DOHH2 (cell line): Measurements from ENCODE around the gene PLSCR3.

Experiments
- H3F3A ChIP-seq: fragments of 200-600 bp; sonication (generic), shearing (Covaris generic); 2 replicates; pipeline ENCODE4 v1.6.0; 2016; ENCODE audit warnings: antibody characterized with exemption, mild to moderate bottlenecking; ENCODE audit not compliant: control insufficient read depth, insufficient read depth
- H3K27ac ChIP-seq: fragments of 200-600 bp; sonication (generic); 2 replicates; pipeline ENCODE4 v1.5.1; 2014; ENCODE audit warnings: low read depth, mild to moderate bottlenecking, low read length, moderate library complexity
- H3K27me3 ChIP-seq: fragments of 200-600 bp; sonication (generic); 2 replicates; pipeline ENCODE4 v1.6.1; 2014; ENCODE audit warnings: mild to moderate bottlenecking, low read length, mixed read lengths; ENCODE audit not compliant: control insufficient read depth
- H3K36me3 ChIP-seq: fragments of 200-600 bp; sonication (generic); 2 replicates; pipeline ENCODE4 v1.6.1; 2014; ENCODE audit warnings: mild to moderate bottlenecking, low read length, moderate library complexity, mixed read lengths; ENCODE audit not compliant: control insufficient read depth
- H3K4me1 ChIP-seq: fragments of 200-600 bp; sonication (generic); 2 replicates; pipeline ENCODE4 v1.6.1; 2014; ENCODE audit warnings: mild to moderate bottlenecking, low read length, mixed read lengths; ENCODE audit not compliant: control insufficient read depth
- H3K4me2 ChIP-seq: fragments of 200-600 bp; sonication (generic); 2 replicates; pipeline ENCODE4 v1.6.0; 2014; ENCODE audit warnings: mild to moderate bottlenecking, low read length, moderate library complexity
- H3K4me3 ChIP-seq: fragments of 200-600 bp; sonication (generic); 2 replicates; pipeline ENCODE4 v1.5.1; 2014; ENCODE audit warnings: mild to moderate bottlenecking, low read length, mixed read lengths
- H3K79me2 ChIP-seq: fragments of 200-600 bp; sonication (generic); 2 replicates; pipeline ENCODE4 v1.6.1; 2014; ENCODE audit warnings: mild to moderate bottlenecking, low read length, mixed read lengths; ENCODE audit not compliant: control insufficient read depth
- H3K9me2 ChIP-seq: fragments of 200-600 bp; sonication (generic); replicated peaks from 2 replicates; pipeline ENCODE4 v1.6.1; 2014; ENCODE audit warnings: mild to moderate bottlenecking, low read length, mixed read lengths; ENCODE audit not compliant: control insufficient read depth
- H3K9me3 ChIP-seq: fragments of 200-600 bp; sonication (generic); 2 replicates; pipeline ENCODE4 v1.6.1; 2014; ENCODE audit warnings: antibody characterized with exemption, low read length, mixed read lengths; ENCODE audit not compliant: control insufficient read depth, insufficient read depth
- H4K20me1 ChIP-seq: fragments of 200-600 bp; sonication (generic); 2 replicates; pipeline ENCODE4 v1.6.0; 2014; ENCODE audit warnings: low read depth, mild to moderate bottlenecking, antibody characterized with exemption, low read length, moderate library complexity; ENCODE audit not compliant: control insufficient read depth, insufficient read depth
- EZH2phosphoT487 ChIP-seq: fragments of 200-600 bp; sonication (generic); IDR thresholded peaks from 2 replicates; pipeline ENCODE4 v1.6.1; 2017; ENCODE audit warnings: borderline replicate concordance, mild to moderate bottlenecking, antibody characterized with exemption, low read length, moderate library complexity, mixed read lengths
- TF ChIP-seq, protein P1 (sequence below): fragments of 200-600 bp; sonication (generic); IDR thresholded peaks from one replicate; pipeline ENCODE4 v1.5.1; 2014; ENCODE audit warnings: antibody characterized with exemption, mild to moderate bottlenecking, low read depth, low read length; ENCODE audit not compliant: poor library complexity, severe bottlenecking

Gene PLSCR3

DNA sequence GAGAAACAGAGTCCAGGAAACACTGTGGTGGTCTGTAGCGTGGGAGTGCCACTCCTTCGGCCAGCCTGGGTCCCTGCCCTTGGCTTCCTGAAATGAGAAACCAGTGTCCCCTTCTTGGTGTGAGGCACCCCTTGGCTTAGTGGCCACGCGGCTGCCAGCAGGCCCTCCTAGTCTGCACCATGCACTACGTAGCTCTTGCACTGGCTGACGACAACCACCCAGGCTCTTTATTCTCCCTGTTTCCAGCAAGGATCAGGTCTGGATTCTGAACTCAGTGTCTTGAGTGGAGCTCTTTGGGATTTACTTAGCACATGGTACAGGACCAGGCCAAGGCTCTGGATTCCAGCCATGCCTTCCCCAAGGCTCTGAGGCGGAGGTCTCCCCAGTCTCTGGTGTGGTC, 33.2 kb upstream of the PLSCR3 start:
- H3K27ac ChIP-seq, result no peak overlapping the region
- no peak overlapping the region for H3K4me2 ChIP-seq
- no peaks in the 10 kb centered on the region for H3K9me3 ChIP-seq
- no peaks in the 10 kb centered on the region for H3K27me3 ChIP-seq
- H3K4me3 ChIP-seq, result no peak overlapping the region
- H3K9me2 ChIP-seq, result no peaks in the 10 kb centered on the region
- no peaks in the 10 kb centered on the region for H3K79me2 ChIP-seq
- no peaks in the 10 kb centered on the region for H4K20me1 ChIP-seq
- H3K36me3 ChIP-seq, result no peaks in the 10 kb centered on the region
- TF ChIP-seq EZH2phosphoT487, result no peak
- TF ChIP-seq, protein P1, sequence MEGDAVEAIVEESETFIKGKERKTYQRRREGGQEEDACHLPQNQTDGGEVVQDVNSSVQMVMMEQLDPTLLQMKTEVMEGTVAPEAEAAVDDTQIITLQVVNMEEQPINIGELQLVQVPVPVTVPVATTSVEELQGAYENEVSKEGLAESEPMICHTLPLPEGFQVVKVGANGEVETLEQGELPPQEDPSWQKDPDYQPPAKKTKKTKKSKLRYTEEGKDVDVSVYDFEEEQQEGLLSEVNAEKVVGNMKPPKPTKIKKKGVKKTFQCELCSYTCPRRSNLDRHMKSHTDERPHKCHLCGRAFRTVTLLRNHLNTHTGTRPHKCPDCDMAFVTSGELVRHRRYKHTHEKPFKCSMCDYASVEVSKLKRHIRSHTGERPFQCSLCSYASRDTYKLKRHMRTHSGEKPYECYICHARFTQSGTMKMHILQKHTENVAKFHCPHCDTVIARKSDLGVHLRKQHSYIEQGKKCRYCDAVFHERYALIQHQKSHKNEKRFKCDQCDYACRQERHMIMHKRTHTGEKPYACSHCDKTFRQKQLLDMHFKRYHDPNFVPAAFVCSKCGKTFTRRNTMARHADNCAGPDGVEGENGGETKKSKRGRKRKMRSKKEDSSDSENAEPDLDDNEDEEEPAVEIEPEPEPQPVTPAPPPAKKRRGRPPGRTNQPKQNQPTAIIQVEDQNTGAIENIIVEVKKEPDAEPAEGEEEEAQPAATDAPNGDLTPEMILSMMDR, result no peak
- no peaks in the 10 kb centered on the region for H3K4me1 ChIP-seq
- H3F3A ChIP-seq, result no peaks in the 10 kb centered on the region

DNA sequence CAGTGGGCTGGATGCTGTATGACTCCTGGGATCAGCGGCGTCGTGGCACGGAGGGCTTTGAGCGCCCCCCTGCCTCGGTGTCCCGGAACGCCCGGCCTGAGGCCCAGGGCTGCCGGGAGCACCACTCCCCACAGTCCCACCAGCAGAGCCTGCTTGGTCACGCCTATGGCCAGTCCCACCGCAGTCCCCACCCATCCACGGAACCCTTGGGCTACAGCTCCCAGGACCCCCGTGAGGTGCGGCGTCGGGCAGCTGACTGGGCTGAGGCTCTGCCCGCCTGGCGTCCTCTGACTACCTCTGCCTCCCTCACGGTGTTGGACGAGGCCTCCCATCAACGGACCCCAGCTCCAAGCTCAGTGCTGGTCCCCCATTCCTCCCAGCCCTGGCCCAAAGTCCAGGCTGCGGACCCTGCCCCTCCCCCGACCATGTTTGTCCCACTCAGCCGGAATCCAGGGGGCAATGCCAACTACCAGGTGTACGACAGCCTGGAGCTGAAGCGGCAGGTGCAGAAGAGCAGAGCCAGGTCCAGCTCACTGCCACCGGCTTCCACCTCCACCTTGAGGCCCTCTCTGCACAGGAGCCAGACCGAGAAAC, 32.7 kb upstream of the PLSCR3 start:
- H3K4me1 ChIP-seq, result no peaks in the 10 kb centered on the region
- no peaks in the 10 kb centered on the region for H3K9me3 ChIP-seq
- H3K27me3 ChIP-seq, result no peaks in the 10 kb centered on the region
- no peak overlapping the region for H3K4me3 ChIP-seq
- no peak overlapping the region for H3K4me2 ChIP-seq
- no peaks in the 10 kb centered on the region for H3K79me2 ChIP-seq
- H3K27ac ChIP-seq, result no peak overlapping the region
- TF ChIP-seq EZH2phosphoT487, result no peak
- TF ChIP-seq, protein P1, result no peak
- no peaks in the 10 kb centered on the region for H3K36me3 ChIP-seq
- no peaks in the 10 kb centered on the region for H4K20me1 ChIP-seq
- H3F3A ChIP-seq, result no peaks in the 10 kb centered on the region
- H3K9me2 ChIP-seq, result no peaks in the 10 kb centered on the region

DNA sequence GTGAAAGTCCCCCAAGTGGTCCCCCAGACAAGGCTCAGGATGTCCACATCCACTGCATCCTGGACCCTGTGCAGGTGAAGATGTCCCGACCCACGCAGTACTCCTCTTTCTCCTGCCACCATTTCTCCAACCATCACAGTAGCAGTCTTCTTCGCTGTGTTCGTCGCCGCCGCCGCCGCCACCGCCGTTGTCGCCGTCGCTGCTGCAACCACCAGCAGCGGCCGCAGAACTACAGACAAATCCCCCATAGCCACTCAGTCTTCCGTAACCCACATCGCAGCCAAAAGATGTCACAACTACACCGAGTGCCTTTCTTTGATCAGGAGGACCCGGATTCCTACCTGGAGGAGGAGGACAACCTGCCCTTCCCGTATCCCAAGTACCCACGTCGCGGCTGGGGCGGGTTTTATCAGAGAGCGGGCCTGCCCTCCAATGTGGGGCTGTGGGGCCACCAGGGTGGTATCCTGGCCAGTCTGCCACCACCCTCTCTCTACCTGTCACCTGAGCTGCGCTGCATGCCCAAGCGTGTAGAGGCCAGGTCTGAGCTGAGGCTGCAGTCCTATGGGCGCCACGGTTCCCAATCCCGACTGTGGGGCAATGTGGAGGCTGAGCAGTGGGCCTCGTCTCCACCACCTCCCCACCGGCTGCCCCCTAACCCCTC, 32.0 kb upstream of the PLSCR3 start:
- TF ChIP-seq EZH2phosphoT487, result no peak
- no peaks in the 10 kb centered on the region for H4K20me1 ChIP-seq
- no peaks in the 10 kb centered on the region for H3K9me2 ChIP-seq
- no peaks in the 10 kb centered on the region for H3K9me3 ChIP-seq
- H3K27me3 ChIP-seq, result no peaks in the 10 kb centered on the region
- H3K27ac ChIP-seq, result no peak overlapping the region
- no peak overlapping the region for H3K4me3 ChIP-seq
- H3F3A ChIP-seq, result no peaks in the 10 kb centered on the region
- H3K4me2 ChIP-seq, result no peak overlapping the region
- no peaks in the 10 kb centered on the region for H3K4me1 ChIP-seq
- no peaks in the 10 kb centered on the region for H3K36me3 ChIP-seq
- H3K79me2 ChIP-seq, result no peaks in the 10 kb centered on the region

DNA sequence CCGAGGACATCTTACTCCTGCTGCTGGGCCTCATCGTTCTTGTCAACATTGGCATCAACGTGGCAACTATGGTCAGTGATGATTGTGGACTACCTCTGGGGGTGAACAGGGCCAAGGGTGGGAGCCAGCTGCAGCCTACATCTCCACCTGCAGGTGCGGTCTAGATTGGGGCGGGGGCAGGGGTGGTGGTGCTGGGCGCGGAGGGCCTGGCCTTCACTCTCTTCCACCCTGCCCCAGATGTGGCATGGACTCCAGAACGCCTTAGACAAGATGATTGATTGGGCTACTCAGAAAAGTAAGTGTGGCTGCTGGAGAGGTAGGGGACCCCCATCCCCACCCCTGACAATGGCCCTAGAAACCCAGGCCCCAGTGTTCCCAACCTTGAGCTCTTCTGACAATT, 31.4 kb upstream of the PLSCR3 start:
- no peak overlapping the region for H3K27ac ChIP-seq
- H3K36me3 ChIP-seq, result no peaks in the 10 kb centered on the region
- H3K9me2 ChIP-seq, result no peaks in the 10 kb centered on the region
- H3K9me3 ChIP-seq, result no peaks in the 10 kb centered on the region
- H3K79me2 ChIP-seq, result no peaks in the 10 kb centered on the region
- no peak overlapping the region for H3K4me3 ChIP-seq
- H3K4me1 ChIP-seq, result no peaks in the 10 kb centered on the region
- H4K20me1 ChIP-seq, result no peaks in the 10 kb centered on the region
- no peak overlapping the region for H3K4me2 ChIP-seq
- no peaks in the 10 kb centered on the region for H3K27me3 ChIP-seq
- no peaks in the 10 kb centered on the region for H3F3A ChIP-seq
- no peak for TF ChIP-seq EZH2phosphoT487
- TF ChIP-seq, protein P1, result no peak
